GM12878 (cell line): ENCODE data around the gene TP53TG3D. TPM values are rescaled to one million over a fixed set of nuclear protein-coding genes. Genes with fewer than 3 reads are reported as not detected.
A peak's percentile ranks its signal among the peaks of the same experiment; 100 is the strongest.
"Not testable (repeated sequence)": the region's sequence is repeated elsewhere in the genome, so short reads cannot be mapped to it uniquely, and the experiment has no call there.

ENCODE experiments used
- ATAC-seq: fragments of 200-7000 bp; cut with Tn5 transposase; 3 replicates; pipeline ENCODE4 v1.9.1; 2020; ENCODE audit warnings: mild to moderate bottlenecking, moderate library complexity
- BruUV-seq: library from RNA; stranded (reverse); fragments of 400-500 nt; replicated peaks from 2 replicates; lab custom pipeline; 2021; lab: Mats Ljungman, UMichigan
- CTCF ChIA-PET: fragments of 300-600 bp; sonication (Branson Sonifier 250); formaldehyde crosslinking; extraction: SDS; loops from one replicate; lab custom pipeline; 2021; ENCODE audit warnings: inconsistent platforms; lab: Yijun Ruan, JAX
- POLR2A ChIA-PET: fragments of 350-600 bp; formaldehyde crosslinking; extraction: SDS; loops from one replicate; lab custom pipeline; 2021; ENCODE audit warnings: inconsistent platforms; lab: Charles Lee
- RAD21 ChIA-PET: fragments of 300-600 bp; sonication (Branson Sonifier 250); formaldehyde crosslinking; loops from one replicate; lab custom pipeline; 2023; ENCODE audit warnings: antibody characterized with exemption; ENCODE audit not compliant: unreplicated experiment; lab: Charles Lee
- SMC1A ChIA-PET: fragments of 300-600 bp; sonication (Branson Sonifier 250); formaldehyde crosslinking; loops from one replicate; lab custom pipeline; 2023; ENCODE audit not compliant: unreplicated experiment, uncharacterized antibody; lab: Charles Lee
- DNase-seq: peaks from one replicate; pipeline ENCODE4 v3.0.0-alpha.2; 2011; ENCODE audit warnings: low read depth, low spot score
- FAIRE-seq: peaks from 3 replicates; lab custom pipeline; 2011; peaks lifted over from hg19 to GRCh38; lab: Jason Lieb, UNC
- H2AFZ ChIP-seq: 2 replicates; pipeline ENCODE4 v1.6.0; 2011; ENCODE audit warnings: low read depth, low read length, control low read depth; ENCODE audit not compliant: control insufficient read depth
- H3K27ac ChIP-seq: 2 replicates; pipeline ENCODE4 v1.5.1; 2011; ENCODE audit warnings: control low read depth; ENCODE audit not compliant: control insufficient read depth, insufficient read depth
- H3K27me3 ChIP-seq, 2 experiments: replicated peaks in 1 of 2; 2 replicates each; pipeline versions ENCODE4 v1.6.0 to v1.6.1; 2011; ENCODE audit warnings: low read length in 1 of 2; ENCODE audit not compliant: control insufficient read depth in 2 of 2, insufficient read depth in 2 of 2
- H3K36me3 ChIP-seq, 2 experiments: 2 replicates each; pipeline ENCODE4 v1.5.1; 2011; ENCODE audit warnings: low read length in 1 of 2; ENCODE audit not compliant: control insufficient read depth in 2 of 2, insufficient read depth in 2 of 2
- H3K4me1 ChIP-seq: 2 replicates; pipeline ENCODE4 v1.6.1; 2011; ENCODE audit warnings: mild to moderate bottlenecking, low read length, moderate library complexity, mixed read lengths; ENCODE audit not compliant: control insufficient read depth, insufficient read depth
- H3K4me2 ChIP-seq: 2 replicates; pipeline ENCODE4 v1.6.0; 2011; ENCODE audit warnings: control low read depth; ENCODE audit not compliant: control insufficient read depth, insufficient read depth
- H3K4me3 ChIP-seq: fragments of 200-600 bp; sonication (generic); 2 replicates; pipeline ENCODE4 v1.5.1; 2016
- H3K79me2 ChIP-seq: 2 replicates; pipeline ENCODE4 v1.6.0; 2011; ENCODE audit warnings: low read length; ENCODE audit not compliant: control insufficient read depth, insufficient read depth
- H3K9ac ChIP-seq: 2 replicates; pipeline ENCODE4 v1.8.0; 2011; ENCODE audit warnings: low read length, control low read depth, mixed read lengths; ENCODE audit not compliant: control insufficient read depth, insufficient read depth
- H3K9me3 ChIP-seq: replicated peaks from 3 replicates; pipeline ENCODE4 v1.5.1; 2011; ENCODE audit warnings: mild to moderate bottlenecking, low read length; ENCODE audit not compliant: control insufficient read depth, insufficient read depth
- H4K20me1 ChIP-seq: 2 replicates; pipeline ENCODE4 v1.6.0; 2011; ENCODE audit not compliant: control insufficient read depth, insufficient read depth
- ZNF24 ChIP-seq: fragments of 450-650 bp; IDR thresholded peaks from 2 replicates; pipeline ENCODE4 v1.6.1; 2017; ENCODE audit warnings: antibody characterized with exemption, mild to moderate bottlenecking
- WGBS: methylation state at CpG from one replicate; pipeline ENCODE4 v1.1.6; 2016; ENCODE audit warnings: low lambda C conversion rate; ENCODE audit not compliant: insufficient replicate concordance, insufficient coverage; ENCODE audit errors: missing lambda C conversion rate; 5-methylcytosine and 5-hydroxymethylcytosine counted together
- in situ Hi-C: fragments of 300-500 bp; cut with MboI; formaldehyde crosslinking; loops from 9 replicates; pipeline ENCODE4 v1.14.3; 2018; ENCODE audit warnings: mixed read lengths
- intact Hi-C: fragments of 100-400 bp; cut with micrococcal nuclease; formaldehyde crosslinking; loops from one replicate; pipeline ENCODE4 v1.14.2; 2022; ENCODE audit not compliant: unreplicated experiment
- polyA plus RNA-seq, 11 experiments: library from polyadenylated mRNA; depleted of rRNA in 4 of 11; unstranded in 6 of 11; stranded (reverse) in 5 of 11; fragments of >200 nt; fragmentation: Nextera tagmentation in 4 of 11; fragmentation: Illumina TruSeq in 1 of 11; extraction: Ambion mirVana in 4 of 11; extraction: Trizol in 1 of 11; gene quantifications; 1 replicate in 1 of 11; 2 replicates in 10 of 11; pipeline versions ENCODE4 v1.2.1 to v1.2.3, GENCODE V29; 2011 to 2016; ENCODE audit warnings: inconsistent platforms in 2 of 11, missing spikeins in 2 of 11, low read depth in 1 of 11
- total RNA-seq, 4 experiments: library from RNA; depleted of rRNA in 3 of 4; stranded (reverse); fragments of >200 nt in 3 of 4; fragmentation: Illumina TruSeq in 1 of 4; extraction: Trizol in 1 of 4; gene quantifications; 2 replicates each; pipeline versions ENCODE4 v1.2.1 to v1.2.3, GENCODE V29; 2013 to 2021

The TP53TG3D gene
- total and polyA plus RNA-seq, 10 of the 15 experiments (the other 5 are each of a cell fraction or from before 2014, with no cell fraction given): not detected

GRCh38 chr16:32284800-32285796 is 32.0 kb downstream of the TP53TG3D start:
- not testable (repeated sequence) for DNase-seq, H3K79me2 ChIP-seq, BruUV-seq

GRCh38 chr16:32286193-32286592 is 33.1 kb downstream of the TP53TG3D start:
- in situ Hi-C loops, H3K4me1 ChIP-seq, H3K27ac ChIP-seq, BruUV-seq, H3K4me2 ChIP-seq, intact Hi-C loops, H3K36me3 ChIP-seq, H3K9ac ChIP-seq, RAD21 ChIA-PET, FAIRE-seq, H3K79me2 ChIP-seq, H3K27me3 ChIP-seq, SMC1A ChIA-PET, CTCF ChIA-PET, DNase-seq, ATAC-seq, H2AFZ ChIP-seq, H3K9me3 ChIP-seq, POLR2A ChIA-PET, H3K4me3 ChIP-seq, H4K20me1 ChIP-seq: not testable (repeated sequence)
- 52% methylated on average over 7 of the region's 15 CpGs for WGBS

More at GRCh38 chr16:32284800-32285796, 32.0 kb downstream of the TP53TG3D start:
- H2AFZ ChIP-seq, POLR2A ChIA-PET, intact Hi-C loops, H3K4me2 ChIP-seq, H3K27ac ChIP-seq, ATAC-seq, H3K9me3 ChIP-seq, H4K20me1 ChIP-seq, H3K36me3 ChIP-seq, CTCF ChIA-PET, SMC1A ChIA-PET, RAD21 ChIA-PET, H3K4me1 ChIP-seq, in situ Hi-C loops, FAIRE-seq, H3K27me3 ChIP-seq, H3K9ac ChIP-seq, H3K4me3 ChIP-seq: not testable (repeated sequence)
- TF ChIP-seq ZNF24: peak; percentile 75
- 11% methylated on average over 3 of the region's 3 CpGs for WGBS

GRCh38 chr16:32287743-32288142 is 34.7 kb downstream of the TP53TG3D start:
- BruUV-seq, H3K4me1 ChIP-seq, H3K4me2 ChIP-seq, intact Hi-C loops, H3K9ac ChIP-seq, H3K9me3 ChIP-seq, H3K36me3 ChIP-seq, FAIRE-seq, RAD21 ChIA-PET, CTCF ChIA-PET, in situ Hi-C loops, H3K27ac ChIP-seq, SMC1A ChIA-PET, H3K27me3 ChIP-seq, H2AFZ ChIP-seq, POLR2A ChIA-PET, H4K20me1 ChIP-seq, DNase-seq, ATAC-seq, H3K4me3 ChIP-seq, H3K79me2 ChIP-seq: not testable (repeated sequence)
- WGBS: 39% methylated on average over 13 of the region's 15 CpGs
